GM12878 (cell line): ENCODE measurements around the gene GBGT1. TPM values are rescaled to one million over a fixed set of nuclear protein-coding genes. Genes with fewer than 3 reads are reported as not detected.

Experiments
- ATAC-seq: fragments of 200-7000 bp; cut with Tn5 transposase; 3 replicates; pipeline ENCODE4 v1.9.1; 2020; ENCODE audit warnings: mild to moderate bottlenecking, moderate library complexity
- BruUV-seq: library from RNA; stranded (reverse); fragments of 400-500 nt; replicated peaks from 2 replicates; lab custom pipeline; 2021; lab: Mats Ljungman, UMichigan
- CTCF ChIA-PET: fragments of 300-600 bp; sonication (Branson Sonifier 250); formaldehyde crosslinking; extraction: SDS; loops from one replicate; lab custom pipeline; 2021; ENCODE audit warnings: inconsistent platforms; lab: Yijun Ruan, JAX
- POLR2A ChIA-PET: fragments of 350-600 bp; formaldehyde crosslinking; extraction: SDS; loops from one replicate; lab custom pipeline; 2021; ENCODE audit warnings: inconsistent platforms; lab: Charles Lee
- RAD21 ChIA-PET: fragments of 300-600 bp; sonication (Branson Sonifier 250); formaldehyde crosslinking; loops from one replicate; lab custom pipeline; 2023; ENCODE audit warnings: antibody characterized with exemption; ENCODE audit not compliant: unreplicated experiment; lab: Charles Lee
- SMC1A ChIA-PET: fragments of 300-600 bp; sonication (Branson Sonifier 250); formaldehyde crosslinking; loops from one replicate; lab custom pipeline; 2023; ENCODE audit not compliant: unreplicated experiment, uncharacterized antibody; lab: Charles Lee
- DNase-seq: peaks from one replicate; pipeline ENCODE4 v3.0.0-alpha.2; 2011; ENCODE audit warnings: low read depth, low spot score
- FAIRE-seq: peaks from 3 replicates; lab custom pipeline; 2011; peaks lifted over from hg19 to GRCh38; lab: Jason Lieb, UNC
- H2AFZ ChIP-seq: 2 replicates; pipeline ENCODE4 v1.6.0; 2011; ENCODE audit warnings: low read depth, low read length, control low read depth; ENCODE audit not compliant: control insufficient read depth
- H3K27ac ChIP-seq: 2 replicates; pipeline ENCODE4 v1.5.1; 2011; ENCODE audit warnings: control low read depth; ENCODE audit not compliant: control insufficient read depth, insufficient read depth
- H3K27me3 ChIP-seq, 2 experiments: replicated peaks in 1 of 2; 2 replicates each; pipeline versions ENCODE4 v1.6.0 to v1.6.1; 2011; ENCODE audit warnings: low read length in 1 of 2; ENCODE audit not compliant: control insufficient read depth in 2 of 2, insufficient read depth in 2 of 2
- H3K36me3 ChIP-seq, 2 experiments: 2 replicates each; pipeline ENCODE4 v1.5.1; 2011; ENCODE audit warnings: low read length in 1 of 2; ENCODE audit not compliant: control insufficient read depth in 2 of 2, insufficient read depth in 2 of 2
- H3K4me1 ChIP-seq: 2 replicates; pipeline ENCODE4 v1.6.1; 2011; ENCODE audit warnings: mild to moderate bottlenecking, low read length, moderate library complexity, mixed read lengths; ENCODE audit not compliant: control insufficient read depth, insufficient read depth
- H3K4me2 ChIP-seq: 2 replicates; pipeline ENCODE4 v1.6.0; 2011; ENCODE audit warnings: control low read depth; ENCODE audit not compliant: control insufficient read depth, insufficient read depth
- H3K4me3 ChIP-seq: fragments of 200-600 bp; sonication (generic); 2 replicates; pipeline ENCODE4 v1.5.1; 2016
- H3K79me2 ChIP-seq: 2 replicates; pipeline ENCODE4 v1.6.0; 2011; ENCODE audit warnings: low read length; ENCODE audit not compliant: control insufficient read depth, insufficient read depth
- H3K9ac ChIP-seq: 2 replicates; pipeline ENCODE4 v1.8.0; 2011; ENCODE audit warnings: low read length, control low read depth, mixed read lengths; ENCODE audit not compliant: control insufficient read depth, insufficient read depth
- H3K9me3 ChIP-seq: replicated peaks from 3 replicates; pipeline ENCODE4 v1.5.1; 2011; ENCODE audit warnings: mild to moderate bottlenecking, low read length; ENCODE audit not compliant: control insufficient read depth, insufficient read depth
- H4K20me1 ChIP-seq: 2 replicates; pipeline ENCODE4 v1.6.0; 2011; ENCODE audit not compliant: control insufficient read depth, insufficient read depth
- WGBS: methylation state at CpG from one replicate; pipeline ENCODE4 v1.1.6; 2016; ENCODE audit warnings: low lambda C conversion rate; ENCODE audit not compliant: insufficient replicate concordance, insufficient coverage; ENCODE audit errors: missing lambda C conversion rate; 5-methylcytosine and 5-hydroxymethylcytosine counted together
- in situ Hi-C: fragments of 300-500 bp; cut with MboI; formaldehyde crosslinking; loops from 9 replicates; pipeline ENCODE4 v1.14.3; 2018; ENCODE audit warnings: mixed read lengths
- intact Hi-C: fragments of 100-400 bp; cut with micrococcal nuclease; formaldehyde crosslinking; loops from one replicate; pipeline ENCODE4 v1.14.2; 2022; ENCODE audit not compliant: unreplicated experiment
- polyA plus RNA-seq, 11 experiments: library from polyadenylated mRNA; depleted of rRNA in 4 of 11; unstranded in 6 of 11; stranded (reverse) in 5 of 11; fragments of >200 nt; fragmentation: Nextera tagmentation in 4 of 11; fragmentation: Illumina TruSeq in 1 of 11; extraction: Ambion mirVana in 4 of 11; extraction: Trizol in 1 of 11; gene quantifications; 1 replicate in 1 of 11; 2 replicates in 10 of 11; pipeline versions ENCODE4 v1.2.1 to v1.2.3, GENCODE V29; 2011 to 2016; ENCODE audit warnings: inconsistent platforms in 2 of 11, missing spikeins in 2 of 11, low read depth in 1 of 11
- total RNA-seq, 4 experiments: library from RNA; depleted of rRNA in 3 of 4; stranded (reverse); fragments of >200 nt in 3 of 4; fragmentation: Illumina TruSeq in 1 of 4; extraction: Trizol in 1 of 4; gene quantifications; 2 replicates each; pipeline versions ENCODE4 v1.2.1 to v1.2.3, GENCODE V29; 2013 to 2021
- TF ChIP-seq, protein P1 (sequence below): IDR thresholded peaks from 2 replicates; pipeline ENCODE4 v1.6.1; 2011; ENCODE audit warnings: mild to moderate bottlenecking, low read depth, low read length, moderate library complexity; ENCODE audit not compliant: insufficient replicate concordance

GBGT1 gene
- total and polyA plus RNA-seq, 10 of the 15 experiments (the other 5 are each of a cell fraction or from before 2014, with no cell fraction given), result 0.08 to 1.9 (median 0.49) TPM

DNA sequence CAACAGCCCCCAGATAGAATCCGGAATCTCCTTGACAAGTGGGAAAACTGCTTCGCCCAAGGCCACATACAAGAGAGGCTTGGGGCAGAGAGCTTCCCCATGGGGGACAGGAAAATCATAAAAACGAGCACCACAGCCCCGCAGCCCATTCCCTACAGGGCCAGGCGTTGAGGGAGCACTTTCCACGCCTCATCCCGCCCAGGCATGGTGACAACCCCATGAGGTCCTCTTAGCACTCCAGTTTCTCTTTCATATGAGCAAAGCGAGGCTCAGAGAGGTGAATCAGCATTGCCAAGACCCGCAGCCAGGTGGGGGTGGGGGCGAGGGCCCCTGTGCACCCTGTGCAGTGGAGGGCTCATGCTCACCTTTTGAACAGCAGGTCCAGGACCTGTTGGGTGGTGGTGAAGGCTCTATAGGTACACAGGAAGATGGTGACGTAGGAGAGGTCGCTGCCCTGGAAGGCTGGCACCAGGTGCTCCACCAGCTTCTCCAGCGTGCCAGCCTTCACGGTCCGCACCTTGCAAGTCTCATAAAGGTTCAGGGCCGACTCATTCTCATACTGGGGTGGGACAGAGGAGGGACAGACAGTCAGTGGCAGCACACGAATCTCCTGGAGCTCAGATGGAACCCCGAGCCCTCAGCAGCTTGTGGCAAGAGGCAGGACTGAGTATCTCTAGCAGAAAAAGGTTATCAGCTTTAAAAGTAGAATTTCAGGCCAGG is 53.6 kb downstream of the GBGT1 start:
- Histone ChIP-seq H3K9me3 (no peaks in the 10 kb centered on the region), H3K4me3 (no peak overlapping the region), H3K79me2 (peaks cover 28% of the 10 kb centered on the region), H3K36me3 (peaks cover 20 to 25% of the 10 kb centered on the region in 2 experiments), H3K9ac (no peak overlapping the region), H3K4me2 (no peak overlapping the region), H3K27me3 (no peaks in the 10 kb centered on the region), H4K20me1 (no peaks in the 10 kb centered on the region), H2AFZ (no peak overlapping the region), H3K4me1 (peaks cover 29% of the 10 kb centered on the region), H3K27ac (no peak overlapping the region)
- ATAC-seq, result no peak
- ChIA-PET RAD21 (interaction anchor here (0.5 to 14.4 kb wide), 2 partner anchors 36 to 136 kb away, joined by 3 to 219 read pairs; no protein-coding TSS in a partner anchor), POLR2A (interaction anchor here (0.9 kb wide), 1 partner anchor 9 kb away, joined by 4 read pairs; no protein-coding TSS in a partner anchor), CTCF (interaction anchor here (22.5 kb wide), 1 partner anchor 36 kb away, joined by 401 read pairs; no protein-coding TSS in a partner anchor), SMC1A (interaction anchor here (0.9 to 1.3 kb wide), 2 partner anchors 24 to 34 kb away, joined by 5 to 6 read pairs; no protein-coding TSS in a partner anchor)
- no peak for DNase-seq
- 84% methylated on average over 18 of the region's 18 CpGs for WGBS
- no TSS peak for BruUV-seq
- intact Hi-C loops, result no loop called here
- in situ Hi-C loops, result loop anchor here (5.0 kb wide), 1 partner anchor 37 kb away; no protein-coding TSS in a partner anchor
- TF ChIP-seq, protein P1, sequence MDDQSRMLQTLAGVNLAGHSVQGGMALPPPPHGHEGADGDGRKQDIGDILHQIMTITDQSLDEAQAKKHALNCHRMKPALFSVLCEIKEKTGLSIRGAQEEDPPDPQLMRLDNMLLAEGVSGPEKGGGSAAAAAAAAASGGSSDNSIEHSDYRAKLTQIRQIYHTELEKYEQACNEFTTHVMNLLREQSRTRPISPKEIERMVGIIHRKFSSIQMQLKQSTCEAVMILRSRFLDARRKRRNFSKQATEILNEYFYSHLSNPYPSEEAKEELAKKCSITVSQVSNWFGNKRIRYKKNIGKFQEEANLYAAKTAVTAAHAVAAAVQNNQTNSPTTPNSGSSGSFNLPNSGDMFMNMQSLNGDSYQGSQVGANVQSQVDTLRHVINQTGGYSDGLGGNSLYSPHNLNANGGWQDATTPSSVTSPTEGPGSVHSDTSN, result no peak
- no peak for FAIRE-seq
